GM21529 (cell line): ENCODE data around the gene FBN1.

Source experiments
- ATAC-seq: cut with Tn5 transposase; IDR thresholded peaks from one replicate; pipeline ENCODE4 v1.9.1; 2021; ENCODE audit not compliant: unreplicated experiment

Gene FBN1

GRCh38 chr15:48527517-48527916, 118.0 kb downstream of the FBN1 start:
- no peak for ATAC-seq

- no peak for ATAC-seq
Observed at GRCh38 chr15:48522911-48523310, 122.6 kb downstream of the FBN1 start.

GRCh38 chr15:48522123-48522522, 123.4 kb downstream of the FBN1 start:
- ATAC-seq, result no peak

- no peak for ATAC-seq
Observed at GRCh38 chr15:48520376-48521155, 124.9 kb downstream of the FBN1 start.

- no peak for ATAC-seq
Observed at GRCh38 chr15:48516121-48516520, 129.4 kb downstream of the FBN1 start.

GRCh38 chr15:48515500-48515899, 130.0 kb downstream of the FBN1 start:
- ATAC-seq, result no peak

- ATAC-seq, result no peak
Observed at GRCh38 chr15:48514103-48514816, 131.2 kb downstream of the FBN1 start.

GRCh38 chr15:48510976-48511375, 134.5 kb downstream of the FBN1 start:
- no peak for ATAC-seq

GRCh38 chr15:48507416-48508065, 138.0 kb downstream of the FBN1 start:
- ATAC-seq, result peak; percentile 92

GRCh38 chr15:48505067-48505466, 140.4 kb downstream of the FBN1 start:
- ATAC-seq, result no peak

- ATAC-seq, result peak; percentile 65
Observed at GRCh38 chr15:48501208-48501607, 144.3 kb downstream of the FBN1 start.

- ATAC-seq, result no peak
Observed at GRCh38 chr15:48500595-48500994, 144.9 kb downstream of the FBN1 start.

- no peak for ATAC-seq
Observed at GRCh38 chr15:48499978-48500377, 145.5 kb downstream of the FBN1 start.

GRCh38 chr15:48498828-48499227, 146.7 kb downstream of the FBN1 start:
- no peak for ATAC-seq

- no peak for ATAC-seq
Observed at GRCh38 chr15:48494631-48495030, 150.9 kb downstream of the FBN1 start.

- ATAC-seq, result no peak
Observed at GRCh38 chr15:48493763-48494225, 151.7 kb downstream of the FBN1 start.

GRCh38 chr15:48493084-48493762, 152.3 kb downstream of the FBN1 start:
- ATAC-seq, result no peak

GRCh38 chr15:48486228-48486627, 159.3 kb downstream of the FBN1 start:
- ATAC-seq, result no peak

GRCh38 chr15:48481802-48482201, 163.7 kb downstream of the FBN1 start:
- ATAC-seq, result no peak

- ATAC-seq, result no peak
Observed at GRCh38 chr15:48479751-48480150, 165.8 kb downstream of the FBN1 start.

- ATAC-seq, result no peak
Observed at GRCh38 chr15:48478581-48478980, 166.9 kb downstream of the FBN1 start.
